GM20000 (cell line): ENCODE results near the gene B3GNT5.

Experiments
- DNase-seq: peaks from one replicate; pipeline ENCODE4 v3.0.0; 2012; ENCODE audit warnings: low spot score
- TF ChIP-seq, protein P1 (sequence below): IDR thresholded peaks from 2 replicates; pipeline ENCODE4 v1.5.1; 2012; ENCODE audit warnings: mild to moderate bottlenecking, control low read depth; ENCODE audit errors: extremely low read depth, missing control alignments

The B3GNT5 gene

DNA sequence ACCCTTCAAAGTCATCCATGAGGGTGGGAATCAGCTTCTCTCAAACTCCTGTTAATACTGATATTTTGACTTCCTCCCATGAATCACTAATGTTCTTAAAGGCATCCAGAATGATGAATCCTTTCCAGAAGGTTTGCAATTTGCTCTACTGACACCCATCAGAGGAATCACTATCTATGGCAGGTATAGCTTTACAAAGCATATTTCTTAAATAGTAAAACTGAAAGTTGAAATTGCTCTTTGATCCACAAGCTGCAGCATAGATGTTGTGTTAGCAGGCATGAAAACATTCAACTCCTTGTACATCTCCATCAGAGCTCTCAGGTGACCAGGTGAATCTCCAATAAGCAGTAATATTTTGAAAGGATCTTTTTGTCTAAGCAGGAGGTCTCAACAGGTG, 66.3 kb downstream of the B3GNT5 start:
- DNase-seq: no peak
- TF ChIP-seq, protein P1, sequence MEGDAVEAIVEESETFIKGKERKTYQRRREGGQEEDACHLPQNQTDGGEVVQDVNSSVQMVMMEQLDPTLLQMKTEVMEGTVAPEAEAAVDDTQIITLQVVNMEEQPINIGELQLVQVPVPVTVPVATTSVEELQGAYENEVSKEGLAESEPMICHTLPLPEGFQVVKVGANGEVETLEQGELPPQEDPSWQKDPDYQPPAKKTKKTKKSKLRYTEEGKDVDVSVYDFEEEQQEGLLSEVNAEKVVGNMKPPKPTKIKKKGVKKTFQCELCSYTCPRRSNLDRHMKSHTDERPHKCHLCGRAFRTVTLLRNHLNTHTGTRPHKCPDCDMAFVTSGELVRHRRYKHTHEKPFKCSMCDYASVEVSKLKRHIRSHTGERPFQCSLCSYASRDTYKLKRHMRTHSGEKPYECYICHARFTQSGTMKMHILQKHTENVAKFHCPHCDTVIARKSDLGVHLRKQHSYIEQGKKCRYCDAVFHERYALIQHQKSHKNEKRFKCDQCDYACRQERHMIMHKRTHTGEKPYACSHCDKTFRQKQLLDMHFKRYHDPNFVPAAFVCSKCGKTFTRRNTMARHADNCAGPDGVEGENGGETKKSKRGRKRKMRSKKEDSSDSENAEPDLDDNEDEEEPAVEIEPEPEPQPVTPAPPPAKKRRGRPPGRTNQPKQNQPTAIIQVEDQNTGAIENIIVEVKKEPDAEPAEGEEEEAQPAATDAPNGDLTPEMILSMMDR: no peak
